Measurements from ENCODE around the gene PADI4.

DNA sequence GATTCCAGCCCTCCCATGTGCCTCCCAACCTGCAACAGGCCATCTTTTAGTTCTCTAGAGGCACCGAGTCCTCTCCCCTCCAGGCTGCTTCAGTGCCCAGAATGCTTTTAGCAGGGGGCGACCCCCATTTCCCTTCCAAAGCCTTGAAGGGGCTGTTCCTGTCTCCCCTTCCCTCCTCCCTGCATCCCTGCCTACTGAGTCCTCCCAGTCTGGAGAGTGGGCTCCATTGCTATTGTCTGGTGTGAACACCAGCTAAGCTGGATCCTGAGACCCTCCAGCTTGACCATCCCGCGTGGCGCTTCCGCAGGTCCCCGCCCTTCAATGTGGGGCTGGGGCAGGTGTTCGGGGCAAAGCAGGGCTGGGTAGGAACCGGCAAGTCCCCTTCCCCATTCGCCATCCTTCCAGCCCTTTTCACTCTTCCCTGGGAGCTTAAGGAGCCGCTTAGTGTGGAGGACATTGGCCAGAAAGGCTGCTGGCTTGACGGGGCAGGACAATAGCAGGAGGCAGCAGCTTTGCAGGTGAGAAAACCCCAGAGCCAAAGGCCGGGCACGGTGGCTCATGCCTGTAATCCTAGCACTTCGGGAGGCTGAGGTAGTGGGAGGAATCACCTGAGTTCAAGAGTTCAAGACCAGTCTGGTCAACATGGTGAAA, 96.2 kb downstream of the PADI4 start:
- no peak for TF ChIP-seq POLR2A (IDR thresholded peaks at IDR 0.05)
- TF ChIP-seq, protein P1, sequence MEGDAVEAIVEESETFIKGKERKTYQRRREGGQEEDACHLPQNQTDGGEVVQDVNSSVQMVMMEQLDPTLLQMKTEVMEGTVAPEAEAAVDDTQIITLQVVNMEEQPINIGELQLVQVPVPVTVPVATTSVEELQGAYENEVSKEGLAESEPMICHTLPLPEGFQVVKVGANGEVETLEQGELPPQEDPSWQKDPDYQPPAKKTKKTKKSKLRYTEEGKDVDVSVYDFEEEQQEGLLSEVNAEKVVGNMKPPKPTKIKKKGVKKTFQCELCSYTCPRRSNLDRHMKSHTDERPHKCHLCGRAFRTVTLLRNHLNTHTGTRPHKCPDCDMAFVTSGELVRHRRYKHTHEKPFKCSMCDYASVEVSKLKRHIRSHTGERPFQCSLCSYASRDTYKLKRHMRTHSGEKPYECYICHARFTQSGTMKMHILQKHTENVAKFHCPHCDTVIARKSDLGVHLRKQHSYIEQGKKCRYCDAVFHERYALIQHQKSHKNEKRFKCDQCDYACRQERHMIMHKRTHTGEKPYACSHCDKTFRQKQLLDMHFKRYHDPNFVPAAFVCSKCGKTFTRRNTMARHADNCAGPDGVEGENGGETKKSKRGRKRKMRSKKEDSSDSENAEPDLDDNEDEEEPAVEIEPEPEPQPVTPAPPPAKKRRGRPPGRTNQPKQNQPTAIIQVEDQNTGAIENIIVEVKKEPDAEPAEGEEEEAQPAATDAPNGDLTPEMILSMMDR (IDR thresholded peaks at IDR 0.05) = no peak
